Measurements from ENCODE around the gene NES. TPM values are rescaled to one million over a fixed set of nuclear protein-coding genes. Genes with fewer than 3 reads are reported as not detected.
A peak's percentile ranks its signal among the peaks of the same experiment; 100 is the strongest.

NES gene
- total RNA-seq, 4 donors from 2014 or later, result 4.3 to 10.4 (median 9.0) TPM

GRCh38 chr1:156643049-156643777, 34.0 kb downstream of the NES start:
- Histone ChIP-seq H3K36me3 (no peaks in the 10 kb centered on the region), H3K4me1 (peaks cover 9 to 10% of the 10 kb centered on the region in 2 donors), H3K27ac (no peak overlapping the region), H3K9me3 (no peaks in the 10 kb centered on the region), H3K4me3 (replicated peaks in 1 of 3) (no peak overlapping the region), H3K27me3 (peaks cover 23% of the 10 kb centered on the region)
- WGBS, 2 donors, result 52 to 60% methylated on average over 6 of the region's 7 CpGs
- intact Hi-C loops (cut with DNase I), result no loop called here
- no peak for DNase-seq
- TF ChIP-seq, protein P1, sequence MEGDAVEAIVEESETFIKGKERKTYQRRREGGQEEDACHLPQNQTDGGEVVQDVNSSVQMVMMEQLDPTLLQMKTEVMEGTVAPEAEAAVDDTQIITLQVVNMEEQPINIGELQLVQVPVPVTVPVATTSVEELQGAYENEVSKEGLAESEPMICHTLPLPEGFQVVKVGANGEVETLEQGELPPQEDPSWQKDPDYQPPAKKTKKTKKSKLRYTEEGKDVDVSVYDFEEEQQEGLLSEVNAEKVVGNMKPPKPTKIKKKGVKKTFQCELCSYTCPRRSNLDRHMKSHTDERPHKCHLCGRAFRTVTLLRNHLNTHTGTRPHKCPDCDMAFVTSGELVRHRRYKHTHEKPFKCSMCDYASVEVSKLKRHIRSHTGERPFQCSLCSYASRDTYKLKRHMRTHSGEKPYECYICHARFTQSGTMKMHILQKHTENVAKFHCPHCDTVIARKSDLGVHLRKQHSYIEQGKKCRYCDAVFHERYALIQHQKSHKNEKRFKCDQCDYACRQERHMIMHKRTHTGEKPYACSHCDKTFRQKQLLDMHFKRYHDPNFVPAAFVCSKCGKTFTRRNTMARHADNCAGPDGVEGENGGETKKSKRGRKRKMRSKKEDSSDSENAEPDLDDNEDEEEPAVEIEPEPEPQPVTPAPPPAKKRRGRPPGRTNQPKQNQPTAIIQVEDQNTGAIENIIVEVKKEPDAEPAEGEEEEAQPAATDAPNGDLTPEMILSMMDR (IDR thresholded peaks at IDR 0.05), result no peak
- TF ChIP-seq POLR2A (IDR thresholded peaks at IDR 0.05), result no peak

DNA sequence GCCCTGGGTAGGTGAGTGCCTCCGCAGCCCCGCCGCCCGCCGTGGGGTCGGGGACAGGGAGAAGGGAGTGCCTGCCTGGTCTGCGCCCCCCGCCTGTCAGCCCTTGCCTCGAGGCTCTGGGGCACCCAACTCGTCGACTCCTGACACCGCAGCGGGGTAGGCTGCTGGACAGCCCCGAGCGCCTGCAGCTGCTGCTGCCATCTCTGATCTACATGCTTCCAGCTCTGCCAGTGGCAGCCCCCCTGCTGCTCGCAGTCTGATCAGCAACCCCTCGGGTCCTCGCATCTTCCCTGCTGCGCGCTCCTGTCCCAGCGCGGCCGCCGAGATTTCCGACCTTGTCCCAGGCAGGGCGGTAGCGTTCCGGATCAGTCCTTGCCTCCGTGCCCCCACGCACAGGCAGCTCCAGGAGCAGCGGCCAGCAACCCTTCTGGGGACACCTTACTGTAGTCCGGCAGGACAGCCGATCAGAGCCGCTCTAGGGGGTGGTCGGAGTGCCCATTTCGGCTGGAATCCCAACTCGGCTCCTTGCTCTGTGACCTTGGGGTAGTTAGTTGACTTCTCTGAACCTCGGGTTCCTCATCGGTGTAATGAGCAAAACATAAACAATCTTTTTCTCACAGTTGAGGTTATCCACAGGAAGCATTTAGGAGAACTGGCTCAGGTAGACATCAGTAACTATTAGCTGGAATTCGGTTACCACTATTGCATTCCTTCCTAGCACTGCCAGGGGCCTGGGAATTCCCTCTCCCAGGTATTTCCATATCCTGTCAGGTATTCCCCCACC, 34.8 kb downstream of the NES start:
- intact Hi-C loops (cut with DNase I), result no loop called here
- no peaks in the 10 kb centered on the region for H3K36me3 ChIP-seq
- 16 to 23% methylated on average over 19 to 29 of the region's 40 CpGs for WGBS, 2 donors
- peaks cover 23% of the 10 kb centered on the region for H3K27me3 ChIP-seq
- no peaks in the 10 kb centered on the region for H3K9me3 ChIP-seq
- H3K4me1 ChIP-seq, result peaks cover 9 to 10% of the 10 kb centered on the region in 2 donors
- no peak for DNase-seq
- no peak for TF ChIP-seq POLR2A (IDR thresholded peaks at IDR 0.05)
- TF ChIP-seq, protein P1 (IDR thresholded peaks at IDR 0.05), result no peak
- peak overlapping the region in 1 of 3 donors; percentile 10 for H3K4me3 ChIP-seq (replicated peaks in 1 of 3)
- H3K27ac ChIP-seq, result no peak overlapping the region

DNA sequence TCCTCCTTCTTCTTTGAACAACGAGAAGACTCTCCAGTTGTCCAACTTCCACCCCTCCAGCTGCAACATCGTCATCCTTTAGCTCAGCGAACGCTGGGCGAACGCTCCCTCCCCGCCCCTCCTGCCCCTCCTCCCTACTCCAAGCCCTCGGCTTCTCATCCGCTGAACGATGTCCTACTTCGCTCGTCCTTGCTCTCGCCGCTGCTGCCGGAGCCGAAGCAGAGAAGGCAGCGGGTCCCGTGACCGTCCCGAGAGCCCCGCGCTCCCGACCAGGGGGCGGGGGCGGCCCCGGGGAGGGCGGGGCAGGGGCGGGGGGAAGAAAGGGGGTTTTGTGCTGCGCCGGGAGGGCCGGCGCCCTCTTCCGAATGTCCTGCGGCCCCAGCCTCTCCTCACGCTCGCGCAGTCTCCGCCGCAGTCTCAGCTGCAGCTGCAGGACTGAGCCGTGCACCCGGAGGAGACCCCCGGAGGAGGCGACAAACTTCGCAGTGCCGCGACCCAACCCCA, 35.4 kb downstream of the NES start, which contains the start of gene BCAN:
Gene BCAN (plus strand): TSS at position 357 of the 504 bp plus-strand sequence. CDS start 3,938 bp downstream, outside the sequence.
- no peak for DNase-seq
- WGBS, 2 donors, result 1% methylated on average over 16 to 27 of the region's 46 CpGs
- peak within 1 kb of the TSS in 1 of 3 donors; percentile 10 for H3K4me3 ChIP-seq (replicated peaks in 1 of 3)
- no peak within 1 kb of the TSS for H3K27ac ChIP-seq
- H3K27me3 ChIP-seq, result peaks cover 23% of the 10 kb centered on the region
- H3K9me3 ChIP-seq, result no peaks in the 10 kb centered on the region
- H3K36me3 ChIP-seq, result no peaks in the 10 kb centered on the region
- no peak for TF ChIP-seq POLR2A (IDR thresholded peaks at IDR 0.05)
- TF ChIP-seq, protein P1 (IDR thresholded peaks at IDR 0.05), result no peak
- peaks cover 9 to 10% of the 10 kb centered on the region in 2 donors for H3K4me1 ChIP-seq
- intact Hi-C loops (cut with DNase I), result no loop called here

- DNase-seq, result no peak
- TF ChIP-seq POLR2A (IDR thresholded peaks at IDR 0.05), result no peak
- TF ChIP-seq, protein P1 (IDR thresholded peaks at IDR 0.05), result no peak
- peaks cover 9 to 10% of the 10 kb centered on the region in 2 donors for H3K4me1 ChIP-seq
- no peak overlapping the region for H3K4me3 ChIP-seq (replicated peaks in 1 of 3)
- peaks cover 23% of the 10 kb centered on the region for H3K27me3 ChIP-seq
- no peak overlapping the region for H3K27ac ChIP-seq
- 29 to 48% methylated on average over 5 to 6 of the region's 6 CpGs for WGBS, 2 donors
- H3K9me3 ChIP-seq, result no peaks in the 10 kb centered on the region
- no peaks in the 10 kb centered on the region for H3K36me3 ChIP-seq
- intact Hi-C loops (cut with DNase I), result no loop called here
Observed at GRCh38 chr1:156640842-156641706, 36.1 kb downstream of the NES start.

All from thyroid gland (tissue), 4 donors.